Hepatocyte (in vitro differentiated cells): ENCODE measurements around the gene DOC2A.

Source experiments
- EZH2 ChIP-seq: fragments of 200-600 bp; sonication (generic); IDR thresholded peaks from 2 replicates; pipeline ENCODE4 v1.6.1; 2016; ENCODE audit warnings: antibody characterized with exemption, mild to moderate bottlenecking, borderline replicate concordance
- EZH2phosphoT487 ChIP-seq: fragments of 200-600 bp; sonication (generic); IDR thresholded peaks from one replicate; pipeline ENCODE4 v1.6.1; 2018; ENCODE audit warnings: antibody characterized with exemption, mild to moderate bottlenecking, low read depth, moderate library complexity; ENCODE audit not compliant: unreplicated experiment, severe bottlenecking
- TF ChIP-seq, protein P1 (sequence below): fragments of 200-600 bp; sonication (generic); IDR thresholded peaks from 2 replicates; pipeline ENCODE4 v1.5.1; 2016; ENCODE audit warnings: antibody characterized with exemption, mild to moderate bottlenecking; ENCODE audit not compliant: poor library complexity

DNA sequence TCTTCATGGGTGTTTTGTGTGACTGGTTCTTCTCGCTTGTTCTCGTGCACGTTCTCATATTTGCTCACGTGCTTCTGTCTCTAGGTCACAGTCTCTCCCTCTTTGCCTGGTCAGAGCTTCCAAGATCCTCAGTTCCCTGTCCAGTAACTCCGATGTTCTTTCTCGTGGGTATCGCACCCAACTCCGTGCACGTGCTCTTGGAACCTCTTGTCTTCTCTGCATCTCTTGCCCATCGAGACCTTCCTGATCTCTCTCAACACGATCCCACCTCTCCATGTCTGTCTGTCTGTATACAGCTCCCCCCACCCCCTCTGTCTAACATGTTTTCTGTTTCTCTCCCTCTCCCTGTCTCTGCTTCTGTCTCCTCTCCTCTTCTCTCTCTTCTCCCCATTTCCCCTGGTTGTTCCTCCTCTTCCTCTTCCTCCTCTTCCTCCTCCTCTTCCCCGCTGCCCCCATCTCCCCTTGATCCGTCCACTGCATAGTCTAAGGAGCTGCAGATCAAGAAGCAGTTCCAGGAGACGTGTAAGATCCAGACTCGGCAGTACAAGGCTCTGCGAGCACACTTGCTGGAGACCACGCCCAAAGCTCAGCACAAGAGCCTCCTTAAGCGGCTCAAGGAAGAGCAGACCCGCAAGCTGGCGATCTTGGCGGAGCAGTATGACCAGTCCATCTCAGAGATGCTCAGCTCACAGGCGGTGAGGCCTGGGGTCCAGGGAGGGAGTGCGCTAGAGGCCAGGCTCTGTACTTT, 21.5 kb downstream of the DOC2A start:
- TF ChIP-seq, protein P1, sequence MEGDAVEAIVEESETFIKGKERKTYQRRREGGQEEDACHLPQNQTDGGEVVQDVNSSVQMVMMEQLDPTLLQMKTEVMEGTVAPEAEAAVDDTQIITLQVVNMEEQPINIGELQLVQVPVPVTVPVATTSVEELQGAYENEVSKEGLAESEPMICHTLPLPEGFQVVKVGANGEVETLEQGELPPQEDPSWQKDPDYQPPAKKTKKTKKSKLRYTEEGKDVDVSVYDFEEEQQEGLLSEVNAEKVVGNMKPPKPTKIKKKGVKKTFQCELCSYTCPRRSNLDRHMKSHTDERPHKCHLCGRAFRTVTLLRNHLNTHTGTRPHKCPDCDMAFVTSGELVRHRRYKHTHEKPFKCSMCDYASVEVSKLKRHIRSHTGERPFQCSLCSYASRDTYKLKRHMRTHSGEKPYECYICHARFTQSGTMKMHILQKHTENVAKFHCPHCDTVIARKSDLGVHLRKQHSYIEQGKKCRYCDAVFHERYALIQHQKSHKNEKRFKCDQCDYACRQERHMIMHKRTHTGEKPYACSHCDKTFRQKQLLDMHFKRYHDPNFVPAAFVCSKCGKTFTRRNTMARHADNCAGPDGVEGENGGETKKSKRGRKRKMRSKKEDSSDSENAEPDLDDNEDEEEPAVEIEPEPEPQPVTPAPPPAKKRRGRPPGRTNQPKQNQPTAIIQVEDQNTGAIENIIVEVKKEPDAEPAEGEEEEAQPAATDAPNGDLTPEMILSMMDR, result no peak
- TF ChIP-seq EZH2 (no peak), EZH2phosphoT487 (no peak)
